GM06990 (cell line): ENCODE data around the gene ZNF438.
"Not testable (repeated sequence)": the region's sequence is repeated elsewhere in the genome, so short reads cannot be mapped to it uniquely, and the experiment has no call there.

ENCODE experiments used
- DNase-seq: peaks from one replicate; pipeline ENCODE4 v3.0.0-alpha.2; 2011; ENCODE audit not compliant: insufficient read length; ENCODE audit errors: extremely low read depth
- H3K27me3 ChIP-seq: replicated peaks from 2 replicates; pipeline ENCODE4 v1.6.0; 2011; ENCODE audit warnings: low read length; ENCODE audit not compliant: control insufficient read depth, insufficient read depth
- H3K36me3 ChIP-seq: 2 replicates; pipeline ENCODE4 v1.5.1; 2011; ENCODE audit warnings: low read length; ENCODE audit not compliant: control insufficient read depth, insufficient read depth
- H3K4me3 ChIP-seq: replicated peaks from 2 replicates; pipeline ENCODE4 v1.5.1; 2011; ENCODE audit warnings: low read depth, mild to moderate bottlenecking, control low read depth, low read length
- TF ChIP-seq, protein P1 (sequence below): IDR thresholded peaks from 2 replicates; pipeline ENCODE4 v1.5.1; 2011; ENCODE audit warnings: low read length, control low read depth, mild to moderate bottlenecking, inconsistent platforms; ENCODE audit not compliant: insufficient read depth, poor library complexity, severe bottlenecking

ZNF438 gene

GRCh38 chr10:31032258-31033132 lies 830 bp upstream of the ZNF438 start:
- DNase-seq: peak; percentile 91
- TF ChIP-seq, protein P1, sequence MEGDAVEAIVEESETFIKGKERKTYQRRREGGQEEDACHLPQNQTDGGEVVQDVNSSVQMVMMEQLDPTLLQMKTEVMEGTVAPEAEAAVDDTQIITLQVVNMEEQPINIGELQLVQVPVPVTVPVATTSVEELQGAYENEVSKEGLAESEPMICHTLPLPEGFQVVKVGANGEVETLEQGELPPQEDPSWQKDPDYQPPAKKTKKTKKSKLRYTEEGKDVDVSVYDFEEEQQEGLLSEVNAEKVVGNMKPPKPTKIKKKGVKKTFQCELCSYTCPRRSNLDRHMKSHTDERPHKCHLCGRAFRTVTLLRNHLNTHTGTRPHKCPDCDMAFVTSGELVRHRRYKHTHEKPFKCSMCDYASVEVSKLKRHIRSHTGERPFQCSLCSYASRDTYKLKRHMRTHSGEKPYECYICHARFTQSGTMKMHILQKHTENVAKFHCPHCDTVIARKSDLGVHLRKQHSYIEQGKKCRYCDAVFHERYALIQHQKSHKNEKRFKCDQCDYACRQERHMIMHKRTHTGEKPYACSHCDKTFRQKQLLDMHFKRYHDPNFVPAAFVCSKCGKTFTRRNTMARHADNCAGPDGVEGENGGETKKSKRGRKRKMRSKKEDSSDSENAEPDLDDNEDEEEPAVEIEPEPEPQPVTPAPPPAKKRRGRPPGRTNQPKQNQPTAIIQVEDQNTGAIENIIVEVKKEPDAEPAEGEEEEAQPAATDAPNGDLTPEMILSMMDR: no peak
- Histone ChIP-seq H3K36me3 (no peaks in the 10 kb centered on the region), H3K27me3 (no peaks in the 10 kb centered on the region), H3K4me3 (peak overlapping the region; percentile 89)

DNA sequence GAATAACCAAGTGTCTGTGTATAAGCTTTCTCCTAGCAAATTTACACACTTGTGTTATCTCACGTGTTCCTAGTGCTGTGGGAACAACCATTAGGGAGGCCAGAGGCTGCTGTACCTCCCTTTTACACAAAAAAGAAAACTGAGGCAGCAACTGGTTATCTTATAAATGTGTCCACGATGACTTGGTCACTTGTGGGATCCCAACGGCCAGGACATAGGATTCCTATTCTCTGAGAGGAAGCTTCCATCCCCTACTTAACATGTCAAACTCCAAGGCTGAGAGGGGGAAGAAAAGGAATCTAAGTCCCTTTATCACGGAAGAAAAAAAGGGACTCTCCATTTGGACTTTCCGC lies 484 bp downstream of the ZNF438 start:
- DNase-seq: no peak
- no peaks in the 10 kb centered on the region for H3K36me3 ChIP-seq
- TF ChIP-seq, protein P1: no peak

DNA sequence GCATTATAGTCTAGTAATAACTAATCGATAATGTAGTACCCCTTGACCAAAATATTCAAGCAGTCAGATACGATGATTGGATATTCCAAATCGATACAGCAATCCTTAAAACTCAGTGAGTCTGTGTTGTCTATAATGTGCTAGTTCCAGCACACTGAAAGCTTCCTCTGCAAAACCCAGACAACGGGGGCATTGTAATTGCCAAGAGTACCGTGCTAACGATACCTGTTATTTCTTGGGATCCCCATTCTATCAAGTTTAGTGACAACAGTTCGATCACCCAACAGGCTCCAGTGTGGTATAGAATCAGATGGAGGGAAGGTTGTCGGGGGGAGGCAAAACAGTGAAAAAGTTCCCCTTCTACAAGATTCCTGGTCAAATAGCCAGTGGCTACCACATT lies 865 bp downstream of the ZNF438 start:
- H3K27me3 ChIP-seq: no peaks in the 10 kb centered on the region
- TF ChIP-seq, protein P1: no peak
- H3K4me3 ChIP-seq: peak overlapping the region; percentile 89
- H3K36me3 ChIP-seq: no peaks in the 10 kb centered on the region
- no peak for DNase-seq

More for the DNA sequence above, 484 bp downstream of the ZNF438 start:
- H3K4me3 ChIP-seq: peak overlapping the region; percentile 89
- no peaks in the 10 kb centered on the region for H3K27me3 ChIP-seq

DNA sequence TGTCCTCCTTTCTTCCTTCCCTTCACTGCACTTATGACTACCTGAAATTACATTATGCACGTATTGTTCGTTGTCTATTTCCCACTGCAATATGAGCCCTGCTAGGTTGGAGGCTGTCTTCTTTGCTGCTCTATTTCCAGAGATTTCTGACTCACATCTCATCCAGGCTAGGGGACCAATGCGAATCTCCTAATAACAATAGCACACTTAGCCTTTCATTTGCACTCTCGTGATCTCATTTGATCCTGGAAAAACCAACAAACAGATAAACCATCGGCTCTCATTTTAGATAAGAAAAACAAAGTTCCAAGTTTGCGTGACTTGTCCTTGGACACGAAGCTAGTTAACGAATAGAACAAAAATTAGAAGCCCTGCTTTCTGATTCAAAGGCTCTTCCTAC lies 1.4 kb downstream of the ZNF438 start:
- TF ChIP-seq, protein P1: no peak
- Histone ChIP-seq H3K4me3 (no peak overlapping the region), H3K27me3 (no peaks in the 10 kb centered on the region), H3K36me3 (no peaks in the 10 kb centered on the region)
- DNase-seq: no peak

DNA sequence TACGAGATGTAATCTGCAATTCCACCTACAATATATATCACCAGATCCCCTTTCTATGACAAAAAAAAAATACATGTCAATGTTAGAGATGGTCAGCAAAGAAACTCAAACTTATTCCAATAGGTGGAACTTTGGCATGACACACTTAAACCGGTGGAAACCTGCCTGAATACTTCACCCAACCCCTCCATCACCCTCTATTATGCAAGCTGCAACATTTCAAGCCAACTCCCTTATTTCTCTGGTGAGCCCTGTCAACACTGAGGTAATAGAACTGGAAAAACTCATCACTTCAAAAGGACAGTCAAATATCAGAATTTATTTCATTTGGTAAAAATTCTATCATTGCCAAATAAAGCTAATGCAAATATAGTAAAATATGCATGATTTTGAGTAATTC lies 3.6 kb downstream of the ZNF438 start:
- TF ChIP-seq, protein P1: no peak
- no peak overlapping the region for H3K4me3 ChIP-seq

GRCh38 chr10:31026279-31026678 lies 5.4 kb downstream of the ZNF438 start:
- not testable (repeated sequence) for H3K36me3 ChIP-seq

More for the DNA sequence above, 3.6 kb downstream of the ZNF438 start:
- no peak for DNase-seq
- Histone ChIP-seq H3K27me3 (no peaks in the 10 kb centered on the region), H3K36me3 (no peaks in the 10 kb centered on the region)

More at GRCh38 chr10:31026279-31026678, 5.4 kb downstream of the ZNF438 start:
- H3K27me3 ChIP-seq, DNase-seq, H3K4me3 ChIP-seq: not testable (repeated sequence)
